Hindlimb muscle (tissue), 1 donor: ENCODE results near the gene RAB26. TPM values are rescaled to one million over a fixed set of nuclear protein-coding genes. Genes with fewer than 3 reads are reported as not detected.

Experiments
- DNase-seq: peaks from one replicate; pipeline ENCODE4 v3.0.0-alpha.2; 2013
- polyA plus RNA-seq: library from polyadenylated mRNA; unstranded; fragments of 120-200 nt; gene quantifications from one replicate; pipeline ENCODE4 v1.2.1, GENCODE V29; 2013; ENCODE audit not compliant: insufficient read length

The RAB26 gene
- polyA plus RNA-seq, 1 donor: 0.92 TPM

GRCh38 chr16:2143878-2144485 is 4.4 kb upstream of the RAB26 start:
- DNase-seq: no peak

DNA sequence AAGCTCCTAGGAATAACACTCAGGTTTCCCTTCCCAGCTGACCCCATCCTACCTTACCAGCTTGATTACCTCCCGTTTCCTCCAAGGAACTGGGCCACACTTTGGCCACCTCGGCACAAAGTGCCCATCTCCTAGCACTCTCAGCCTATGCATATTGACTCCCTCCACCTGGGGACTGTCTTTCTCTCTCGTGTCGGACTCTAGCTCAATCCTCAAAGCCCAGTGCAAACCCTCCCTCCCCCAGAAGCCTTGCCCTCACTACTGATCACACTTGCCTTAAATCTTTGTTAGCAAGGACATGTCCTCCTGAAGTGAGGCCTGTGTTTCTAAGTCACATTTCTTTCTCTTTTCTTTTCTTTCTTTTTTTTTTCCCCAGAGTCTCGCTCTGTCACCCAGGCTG is 2.6 kb upstream of the RAB26 start:
- no peak for DNase-seq

DNA sequence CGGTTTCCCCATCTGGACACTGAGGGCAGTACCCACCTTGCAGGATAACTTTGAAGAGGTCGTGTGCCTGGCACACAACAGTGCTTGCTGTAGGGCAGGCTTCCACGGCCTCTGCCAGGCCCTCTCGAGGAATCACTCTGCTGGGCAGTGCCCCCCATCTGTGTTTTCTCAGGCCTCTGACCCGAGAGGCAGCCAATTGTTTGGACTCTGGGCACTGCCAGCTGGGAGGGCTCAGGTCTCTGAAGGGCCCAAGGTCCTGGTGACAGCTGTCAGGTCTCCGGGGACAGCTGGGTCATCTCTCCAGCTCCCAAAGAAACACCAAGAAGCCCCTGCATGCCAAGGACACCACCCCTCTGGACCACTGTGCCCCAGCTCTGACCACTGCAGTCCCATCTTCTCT is 1.0 kb upstream of the RAB26 start:
- DNase-seq: no peak

DNA sequence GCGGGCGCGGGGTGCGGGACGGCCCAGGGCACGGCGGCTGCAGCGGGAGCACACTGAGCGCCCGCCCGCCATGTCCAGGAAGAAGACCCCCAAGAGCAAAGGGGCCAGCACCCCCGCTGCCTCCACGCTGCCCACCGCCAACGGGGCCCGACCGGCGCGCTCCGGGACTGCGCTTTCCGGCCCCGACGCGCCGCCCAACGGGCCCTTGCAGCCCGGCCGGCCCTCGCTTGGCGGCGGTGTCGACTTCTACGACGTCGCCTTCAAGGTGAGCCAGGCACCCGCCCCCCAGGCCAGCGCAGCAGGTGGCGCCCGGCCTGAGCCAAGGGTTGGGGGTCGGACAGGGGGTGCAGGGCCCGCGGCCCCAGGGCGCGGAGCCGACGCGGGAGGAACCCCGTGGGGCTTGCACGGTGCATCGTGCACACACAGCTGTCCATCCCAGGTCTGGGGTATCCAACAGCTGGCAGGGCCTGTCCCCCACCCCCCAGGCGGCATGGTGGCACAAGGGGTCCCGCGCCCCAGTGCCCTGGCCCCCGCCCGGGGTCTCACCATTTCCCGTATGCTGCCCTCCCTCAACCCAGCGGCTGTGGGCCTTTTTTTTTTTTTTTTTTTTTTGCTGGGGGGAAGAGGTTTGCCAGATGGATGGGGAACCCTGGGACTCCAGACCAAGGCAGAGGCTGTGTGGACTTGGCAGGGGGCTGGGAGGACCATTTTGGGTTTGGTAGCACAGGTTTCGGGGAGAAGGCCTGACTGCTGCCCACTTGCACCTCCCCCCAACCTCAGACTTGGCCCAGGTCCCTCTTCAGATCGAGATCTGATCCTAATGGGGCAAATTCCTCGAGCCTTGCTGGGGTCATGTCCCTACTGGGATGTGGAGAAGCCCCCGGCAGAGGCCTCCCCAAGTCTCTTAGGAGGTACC is 547 bp downstream of the RAB26 start:
- no peak for DNase-seq

- DNase-seq: no peak
Measured at GRCh38 chr16:2149630-2150417, 1.4 kb downstream of the RAB26 start.

DNA sequence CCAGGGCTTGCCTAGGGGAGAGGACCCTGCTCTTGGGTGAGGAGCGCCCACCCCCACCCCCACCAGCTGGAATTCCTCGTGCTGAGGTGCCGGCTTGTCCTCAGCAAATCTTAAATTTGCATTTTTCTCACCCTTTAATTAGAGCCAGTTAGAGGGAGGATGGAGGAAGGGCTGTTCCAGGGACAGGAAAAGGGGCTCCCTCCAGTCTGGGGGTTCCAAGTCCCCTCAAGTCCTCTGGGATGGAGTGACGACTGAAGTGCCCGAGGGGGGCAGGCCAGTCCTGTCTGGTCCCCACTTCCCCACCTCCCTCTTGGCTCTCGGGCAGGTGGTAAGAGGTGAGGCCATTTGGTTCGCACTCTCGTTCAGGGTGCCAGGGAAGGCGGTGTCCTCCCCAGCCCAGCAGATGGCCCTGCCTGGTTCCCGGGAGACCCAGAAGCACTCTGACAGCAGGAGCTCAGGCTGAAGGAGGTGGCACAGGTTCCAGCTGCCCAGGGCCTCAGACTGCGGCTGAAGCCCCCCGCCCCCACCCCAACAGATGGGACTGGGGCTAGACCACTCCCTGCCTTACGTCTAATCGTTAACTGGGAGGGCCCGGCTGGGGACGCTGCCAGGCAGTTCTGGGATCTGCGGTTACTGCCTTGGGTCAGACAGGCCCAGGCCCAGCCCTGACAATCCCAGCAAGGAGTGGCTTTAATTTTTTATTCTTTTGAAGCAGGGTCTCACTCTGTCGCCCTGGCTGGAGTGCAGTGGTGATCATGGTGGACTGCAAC is 2.2 kb downstream of the RAB26 start:
- no peak for DNase-seq

DNA sequence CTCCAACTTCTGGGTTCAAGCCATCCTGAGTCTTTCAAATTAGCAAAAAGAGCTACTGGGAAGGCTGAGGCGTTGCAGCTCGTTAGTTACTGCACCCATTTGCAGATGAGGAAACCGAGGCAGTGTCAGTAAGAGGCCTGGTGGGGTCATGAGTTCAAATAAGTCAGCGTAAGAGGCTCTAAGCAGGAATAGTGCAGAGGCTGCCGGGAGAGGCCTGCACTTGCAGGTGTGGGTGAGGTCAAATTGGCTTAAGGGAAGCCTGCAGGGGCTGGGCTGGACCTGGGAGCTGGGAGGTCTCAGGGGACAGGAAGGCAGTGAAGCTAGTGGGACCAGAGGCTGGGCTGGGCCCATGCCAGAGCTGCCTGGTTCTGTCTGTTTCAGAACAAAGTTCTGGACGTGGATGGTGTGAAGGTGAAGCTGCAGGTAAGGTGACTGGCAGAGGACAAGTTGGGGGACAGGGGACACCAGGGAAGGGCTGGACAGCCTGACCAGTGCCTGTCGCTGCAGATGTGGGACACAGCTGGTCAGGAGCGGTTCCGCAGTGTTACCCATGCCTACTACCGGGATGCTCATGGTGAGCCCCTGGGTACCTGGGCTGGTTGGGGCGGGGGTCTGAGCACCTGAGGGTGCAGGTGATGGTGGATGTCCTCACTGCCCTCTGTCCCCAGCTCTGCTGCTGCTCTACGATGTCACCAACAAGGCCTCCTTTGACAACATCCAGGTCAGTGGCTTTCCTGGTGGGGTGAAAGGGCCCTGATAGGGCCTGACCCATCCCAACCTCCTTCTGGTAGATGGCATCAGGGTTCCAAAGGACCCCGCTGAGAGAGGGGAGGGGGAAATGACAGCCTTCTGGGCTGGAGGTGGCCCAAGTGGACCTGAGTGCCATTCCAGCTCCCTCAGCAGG is 3.0 kb downstream of the RAB26 start:
- no peak for DNase-seq

GRCh38 chr16:2152695-2153506 is 4.5 kb downstream of the RAB26 start:
- DNase-seq: no peak

GRCh38 chr16:2154533-2155090 is 6.2 kb downstream of the RAB26 start:
- DNase-seq: no peak

- peak; percentile 100 for DNase-seq
Measured at GRCh38 chr16:2155091-2155950, 6.9 kb downstream of the RAB26 start, which contains the start of gene TRAF7. Gene TRAF7, plus strand, starts transcription at chr16:2155782. Its CDS starts 8,139 bp downstream, at chr16:2163921.

DNA sequence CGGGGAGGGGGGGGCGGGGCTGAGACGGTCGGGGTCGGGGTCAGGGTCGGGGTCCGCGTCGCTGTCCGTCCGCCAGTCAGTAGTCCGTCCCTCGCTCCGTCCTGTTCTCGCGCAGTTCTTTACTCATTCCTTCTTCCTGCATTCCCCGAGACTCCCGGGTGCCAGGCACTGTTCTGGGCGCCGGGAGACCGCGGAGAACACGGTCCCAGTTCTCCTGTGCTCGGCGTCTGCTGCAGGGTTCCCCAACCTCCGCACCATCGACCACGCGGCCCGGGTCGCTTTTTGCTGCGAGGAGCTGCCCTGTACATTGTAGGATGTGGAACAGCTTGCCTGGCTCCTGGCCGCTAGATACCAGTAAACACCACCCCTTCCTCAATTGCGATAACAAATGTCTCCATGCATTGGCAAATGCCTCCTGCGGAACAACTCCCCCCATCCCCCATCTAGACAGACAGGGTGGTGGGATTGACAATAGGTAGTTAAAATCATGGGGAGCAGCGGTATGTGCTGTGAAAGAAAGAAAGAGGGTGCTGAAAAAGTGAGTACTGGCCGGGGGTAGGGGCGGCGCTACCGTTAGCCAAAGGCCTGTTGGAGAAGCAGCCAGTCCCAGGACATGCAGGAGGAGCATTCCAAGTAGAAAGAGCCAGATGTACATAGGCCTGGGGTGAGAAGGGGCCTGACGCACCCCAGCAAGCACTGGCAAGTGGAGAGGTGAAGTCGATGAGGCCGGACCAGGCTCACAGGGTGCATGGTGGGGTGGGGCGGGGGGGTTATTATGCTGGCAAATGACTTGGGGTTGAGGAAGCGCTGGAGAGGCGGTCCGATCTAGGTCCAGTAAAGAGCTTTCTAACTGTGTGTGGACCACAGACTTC is 7.8 kb downstream of the RAB26 start:
- DNase-seq: peak; percentile 58

DNA sequence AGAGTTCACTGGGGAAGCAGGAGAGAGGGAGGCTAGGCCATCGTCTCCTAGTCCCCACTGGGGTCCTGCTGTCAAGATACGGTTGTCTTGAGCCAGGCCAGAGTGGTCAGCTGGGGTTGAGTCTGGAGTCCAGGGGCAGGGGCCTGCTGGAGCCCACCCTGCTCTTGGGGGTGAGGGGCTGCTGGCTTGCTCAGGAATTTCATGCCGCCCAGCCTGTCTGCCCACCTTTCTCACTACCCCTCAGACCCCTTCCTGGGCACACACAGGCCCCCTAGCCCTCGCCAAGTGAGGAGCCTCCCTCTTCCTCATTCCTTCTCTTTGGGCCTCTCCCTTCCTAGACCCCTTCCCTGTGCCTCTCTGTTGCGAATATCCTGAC is 8.4 kb downstream of the RAB26 start:
- no peak for DNase-seq

DNA sequence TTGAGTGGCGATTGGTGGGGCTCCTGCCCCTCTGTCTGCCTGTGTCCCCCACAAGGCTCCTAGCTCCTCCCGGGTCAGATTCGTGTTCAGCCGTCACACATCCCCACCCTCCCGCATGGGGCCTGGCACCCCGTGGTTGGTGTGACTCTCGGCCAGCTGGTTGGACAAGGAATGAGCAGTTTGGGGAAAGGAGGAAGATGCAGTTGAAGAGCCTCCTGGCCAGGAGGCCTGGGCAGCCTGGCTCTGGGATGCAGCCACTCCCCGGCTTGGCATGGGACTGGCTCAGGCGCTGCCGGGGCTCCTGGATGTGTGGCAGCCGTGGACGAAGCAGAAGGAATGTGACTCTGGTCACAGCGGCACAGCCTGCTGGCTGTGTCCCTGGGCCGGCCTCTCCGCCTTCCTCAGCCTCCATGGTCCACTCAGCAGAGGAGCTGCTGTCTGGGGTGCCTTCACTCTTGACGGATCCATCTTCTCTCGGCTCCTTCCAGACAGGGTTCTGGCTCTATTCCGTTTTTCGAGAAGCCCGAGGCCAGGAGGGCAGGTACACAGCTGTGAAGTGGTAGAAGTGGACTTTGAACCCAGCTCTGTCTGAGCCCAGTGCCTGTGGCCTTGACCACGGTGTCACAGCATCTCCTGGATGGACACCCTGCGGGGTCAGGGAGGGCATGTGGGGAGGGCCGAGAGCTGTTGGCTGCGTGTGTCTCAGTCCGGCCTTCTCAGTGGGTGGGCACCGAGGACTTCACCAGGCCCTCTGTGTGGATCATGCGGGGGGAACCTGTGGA is 9.2 kb downstream of the RAB26 start:
- DNase-seq: no peak

DNA sequence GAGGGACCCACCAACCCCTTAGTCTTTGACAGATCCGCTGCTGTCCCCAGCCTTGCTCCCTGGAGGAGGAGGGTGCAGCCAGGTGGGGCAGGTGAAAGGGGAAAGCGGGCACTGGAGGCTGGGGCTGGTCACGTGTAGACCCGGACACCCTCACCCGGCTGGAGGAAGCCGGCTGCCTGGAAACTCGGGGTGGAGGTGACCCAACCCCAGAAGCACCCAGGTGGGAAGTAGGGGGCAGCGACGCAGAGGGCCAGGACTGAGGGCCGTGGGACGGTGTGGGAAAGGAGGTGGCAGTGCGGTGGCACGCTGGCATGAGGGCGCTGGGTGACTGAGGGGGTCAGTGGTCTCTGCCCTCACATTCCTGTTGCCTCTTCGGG is 9.8 kb downstream of the RAB26 start:
- DNase-seq: no peak

DNA sequence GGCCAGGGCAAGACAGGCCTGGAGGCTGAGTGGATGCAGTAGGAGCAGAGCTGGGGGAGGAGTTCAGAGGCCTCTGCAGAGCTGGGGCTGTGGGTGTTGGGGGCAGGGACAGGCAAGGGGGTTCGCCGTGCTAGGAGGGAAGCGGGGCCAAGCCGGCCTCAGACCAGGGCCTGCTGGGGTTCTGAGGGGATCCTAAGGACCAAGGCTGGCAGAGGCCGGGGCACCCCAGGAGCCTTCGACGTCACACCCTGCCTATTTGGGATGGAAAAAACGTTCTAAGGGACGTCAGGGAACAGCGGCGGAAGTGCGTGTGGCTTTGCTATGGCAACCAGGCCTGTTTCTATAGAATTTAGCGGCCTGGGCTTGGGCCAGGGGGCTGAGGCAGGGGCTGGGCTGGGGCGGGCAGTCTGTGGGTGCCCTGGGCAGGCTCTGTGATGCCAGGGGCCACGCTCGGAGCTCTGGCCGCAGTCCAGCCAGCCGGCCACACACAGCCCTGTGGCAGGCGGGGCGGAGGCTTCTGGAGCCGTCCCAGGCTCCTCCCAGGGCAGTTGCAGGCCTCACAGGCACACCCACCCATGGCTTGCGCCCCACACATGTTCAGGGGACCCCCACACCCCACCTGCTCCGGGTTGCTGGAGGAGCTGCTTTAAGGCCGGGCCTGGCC is 10.9 kb downstream of the RAB26 start:
- peak; percentile 87 for DNase-seq

GRCh38 chr16:2160915-2161551 is 12.6 kb downstream of the RAB26 start:
- peak; percentile 58 for DNase-seq
